CD4-positive, alpha-beta T cell treated with Interleukin-12 subunit alpha and Interleukin-12 subunit beta, for 1 hour (primary cell): ENCODE measurements around the gene TDRD3.
"Not testable (repeated sequence)": the region's sequence is repeated elsewhere in the genome, so short reads cannot be mapped to it uniquely, and the experiment has no call there.

Experiments
- DNase-seq: peaks from one replicate; pipeline ENCODE4 v3.0.0-alpha.2; 2020

The TDRD3 gene

DNA sequence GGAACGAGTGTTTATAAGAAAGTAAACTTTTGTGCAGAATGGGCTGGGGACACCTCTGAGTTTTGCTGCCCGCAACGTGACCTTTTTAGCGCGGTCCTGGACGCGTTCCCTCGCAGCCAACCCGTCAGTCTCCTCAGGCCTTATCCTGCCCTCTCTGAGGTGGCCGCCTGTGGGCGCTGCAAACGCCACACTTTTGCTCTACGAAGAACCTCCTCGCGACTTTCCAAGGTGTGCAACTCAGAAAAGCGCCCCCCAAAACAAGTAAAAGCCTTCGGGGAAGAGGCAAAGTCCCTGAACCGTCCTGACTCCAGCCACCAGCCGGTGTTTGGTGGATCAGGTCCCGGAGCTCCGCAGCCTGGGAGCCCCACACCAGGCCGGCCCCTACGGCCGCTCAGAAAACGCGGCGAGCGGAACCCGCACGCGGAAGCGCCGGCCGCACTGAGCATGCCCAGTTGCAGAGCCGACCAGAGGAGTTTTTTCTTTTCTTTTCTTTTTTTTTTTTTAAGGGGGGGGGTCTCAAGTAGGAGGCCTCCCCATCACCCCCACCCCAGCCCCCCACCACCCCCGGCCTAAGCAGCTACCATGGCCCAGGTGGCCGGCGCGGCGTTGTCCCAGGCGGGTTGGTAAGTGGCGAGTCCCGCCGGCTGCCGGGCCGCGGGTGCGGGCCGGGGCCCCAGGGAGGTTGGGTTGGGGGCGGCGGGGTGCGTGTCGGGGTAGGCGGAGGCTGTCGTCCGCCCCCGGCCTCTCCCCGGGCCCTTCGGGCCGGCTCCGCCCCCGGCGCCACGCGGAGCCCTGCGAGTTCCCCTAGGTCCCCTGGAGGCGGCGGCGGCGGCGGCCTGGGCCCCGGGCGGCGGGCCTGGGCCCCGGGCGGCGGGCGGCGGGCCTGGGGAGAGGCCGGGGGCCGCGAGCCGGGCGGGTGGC is at the start of gene TDRD3:
Gene TDRD3, plus strand, starts transcription at position 438 of the 921 bp plus-strand sequence. Its CDS starts 145 bp downstream, at position 583.
- DNase-seq = peak; percentile 82

DNA sequence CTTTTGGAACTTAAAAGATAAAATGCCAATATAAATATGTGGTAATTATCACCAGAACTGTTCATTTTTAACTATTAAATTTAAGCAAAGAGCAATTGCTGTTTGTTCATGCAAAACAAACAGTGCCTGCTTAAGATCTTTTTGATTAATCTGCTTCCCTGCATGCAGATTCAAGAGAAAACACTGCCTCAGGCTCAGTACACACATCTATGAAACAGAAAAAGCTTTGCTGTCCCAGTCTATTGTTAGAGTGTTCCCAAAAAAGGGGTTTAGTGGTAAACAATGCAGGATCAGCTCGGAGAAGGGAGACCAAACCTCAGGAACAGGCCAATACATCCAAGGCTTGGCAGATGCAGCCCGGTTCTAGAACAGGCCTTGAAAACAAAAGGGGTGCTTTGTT is 49.3 kb upstream of the TDRD3 start:
- DNase-seq = no peak

DNA sequence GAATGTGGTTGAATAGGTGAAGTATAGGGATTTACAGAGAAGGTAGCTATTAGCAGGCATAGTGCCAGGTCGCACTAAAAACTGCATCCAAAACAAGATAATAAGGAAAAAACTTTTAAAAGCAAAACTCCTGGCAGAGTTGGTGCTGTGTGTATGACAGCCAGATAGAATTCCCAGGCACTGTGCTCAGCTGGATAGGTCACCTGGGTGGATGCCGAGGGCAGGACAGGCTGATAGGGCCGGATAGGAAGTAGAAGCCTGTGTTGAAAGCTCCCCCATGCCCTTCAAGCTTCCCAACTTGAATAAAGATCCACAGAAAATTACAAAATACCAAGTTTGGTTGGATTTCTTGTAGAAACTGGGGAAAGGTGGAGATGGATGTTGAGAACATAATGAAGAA is 48.9 kb upstream of the TDRD3 start:
- DNase-seq = no peak

DNA sequence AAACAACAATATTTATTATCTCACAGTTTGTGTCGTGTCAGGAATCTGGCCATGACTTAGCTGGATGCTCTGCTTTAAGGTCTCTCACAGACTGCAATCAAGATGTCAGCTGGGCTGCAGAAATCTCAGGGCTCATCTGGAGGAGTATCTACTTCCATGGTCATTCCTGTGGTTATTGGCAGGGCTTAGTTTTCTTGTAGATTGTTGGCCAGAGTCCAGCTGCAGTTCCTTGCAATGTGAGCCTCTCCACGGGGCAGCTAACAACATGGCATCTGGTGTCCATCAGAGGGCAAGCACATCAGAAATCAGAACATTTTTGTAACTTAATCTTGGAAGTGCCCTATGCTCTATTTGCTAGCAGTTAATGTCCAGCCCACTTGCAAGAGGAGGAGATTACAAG is 45.7 kb upstream of the TDRD3 start:
- no peak for DNase-seq

DNA sequence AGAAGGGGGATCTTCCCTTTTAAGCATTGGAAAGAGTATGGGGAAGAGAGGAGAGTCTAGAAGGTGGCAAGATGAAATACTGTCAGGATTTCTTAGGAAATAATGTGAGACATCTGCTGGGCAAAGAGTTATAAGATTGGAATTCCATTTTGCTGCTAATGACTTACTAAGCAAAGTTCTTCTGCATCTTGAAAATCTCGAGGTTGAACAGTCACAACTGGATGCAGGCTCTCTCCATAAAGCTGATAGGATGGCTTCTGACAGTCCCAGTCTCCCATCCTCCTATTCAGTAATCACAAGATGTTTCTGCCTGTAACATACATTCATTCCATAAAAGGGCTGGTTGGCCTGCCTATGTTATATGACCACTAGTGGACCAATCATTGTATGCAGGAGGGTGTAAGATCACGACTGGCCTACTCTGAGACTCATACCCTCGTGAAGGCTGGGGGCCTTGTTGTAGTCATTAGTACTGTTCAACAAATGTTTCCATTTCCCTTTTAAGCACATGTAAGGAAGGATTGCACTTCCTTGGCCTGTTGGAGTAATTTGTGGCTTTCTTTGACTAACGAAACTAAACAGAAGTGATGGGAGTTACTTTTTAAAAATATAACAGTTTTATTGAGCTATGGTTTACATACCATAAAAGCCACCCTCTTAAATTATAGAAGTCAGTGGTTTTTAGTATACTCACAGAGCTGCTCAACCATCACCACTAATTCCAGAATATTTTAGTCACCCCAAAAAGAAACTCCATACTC is 45.0 kb upstream of the TDRD3 start:
- DNase-seq = no peak

DNA sequence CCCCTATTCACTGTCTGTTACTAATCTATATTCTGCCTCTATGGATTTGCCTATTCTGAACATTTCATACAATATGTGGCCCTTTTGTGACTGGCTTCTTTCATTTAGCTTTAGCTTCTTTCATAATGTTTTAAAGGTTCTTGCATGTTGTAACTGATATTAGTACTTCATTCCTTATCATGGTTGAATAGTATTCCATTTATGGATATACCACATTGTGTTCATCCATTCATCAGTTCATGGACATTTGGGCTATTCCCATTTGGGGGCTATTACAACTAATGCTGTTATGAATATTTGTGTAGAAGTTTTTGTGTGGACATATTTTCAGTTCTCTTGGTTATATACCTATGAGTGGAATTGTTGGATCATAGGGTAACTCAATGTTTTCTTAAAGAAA is 44.4 kb upstream of the TDRD3 start:
- no peak for DNase-seq

DNA sequence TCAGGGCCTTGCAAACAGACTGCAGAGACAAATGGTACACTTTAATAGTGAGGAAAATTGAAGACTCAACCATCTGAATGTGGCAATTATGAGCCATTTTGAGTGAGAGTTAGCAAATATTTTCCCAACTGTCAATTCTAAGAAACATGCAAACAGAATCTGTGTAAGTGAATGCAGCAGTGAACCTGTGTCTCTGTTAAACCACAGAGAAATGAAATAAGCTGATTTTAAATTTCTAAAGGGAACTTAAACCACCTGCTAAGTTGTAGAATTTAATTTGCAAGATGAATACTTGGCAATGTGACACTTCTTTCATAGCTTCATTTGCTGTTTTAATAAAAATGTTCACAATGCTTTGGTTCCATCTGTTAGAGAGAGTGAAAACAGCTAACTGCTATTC is 42.0 kb upstream of the TDRD3 start:
- no peak for DNase-seq

DNA sequence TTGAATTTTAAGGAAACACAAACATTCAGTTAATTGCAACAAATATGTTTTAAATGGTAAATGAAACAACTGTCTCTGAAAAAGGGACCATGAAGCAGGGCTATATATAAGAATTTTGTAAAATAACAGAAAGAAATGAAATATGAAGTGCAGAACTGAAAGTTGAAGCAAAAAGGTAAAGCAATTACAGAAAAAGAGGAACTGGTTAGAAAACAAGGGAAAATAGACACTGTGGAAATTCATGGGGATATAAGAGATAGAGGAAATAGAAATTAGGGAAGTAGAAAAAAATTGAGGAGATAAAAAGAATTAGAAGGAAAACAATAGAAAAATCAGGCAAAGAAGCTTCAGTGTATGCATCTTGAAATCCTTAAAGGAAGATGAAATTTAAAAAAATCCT is 40.0 kb upstream of the TDRD3 start:
- no peak for DNase-seq

DNA sequence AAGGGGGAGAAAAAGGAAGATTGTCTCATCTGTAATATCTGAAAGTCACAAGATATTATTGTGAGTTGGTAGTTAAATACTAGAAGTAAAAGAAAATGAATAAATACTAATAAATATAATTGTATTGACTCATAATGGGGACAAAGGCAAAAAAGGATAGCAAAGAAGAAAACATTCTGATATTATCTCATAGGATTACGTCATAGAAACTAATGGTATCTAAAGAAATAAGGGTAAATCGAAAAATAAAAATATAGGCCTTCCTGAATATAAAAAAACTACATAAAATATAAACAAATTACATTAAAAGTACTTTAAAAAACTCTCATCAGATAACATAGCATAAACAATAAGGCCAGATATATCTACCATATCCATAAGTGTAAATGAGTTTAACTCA is 38.6 kb upstream of the TDRD3 start:
- DNase-seq = no peak

DNA sequence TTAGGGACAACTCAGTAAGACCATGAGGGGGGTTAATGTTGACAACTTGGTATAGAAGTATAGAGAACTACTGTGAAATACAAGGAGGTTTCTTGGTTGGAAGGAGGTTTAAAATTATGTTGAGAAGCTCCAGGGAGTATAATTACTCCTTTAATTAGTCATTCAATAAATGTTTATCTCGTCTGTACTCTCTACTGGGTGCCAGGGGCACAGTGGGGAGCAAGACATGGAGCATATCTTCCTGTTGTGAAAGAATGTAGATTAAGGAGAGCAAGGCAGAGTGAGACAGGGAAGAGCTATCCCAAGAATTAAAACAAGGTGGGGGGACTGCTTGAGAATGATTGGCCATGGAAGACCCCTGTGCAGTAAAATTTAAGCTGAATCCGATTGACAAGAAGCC is 33.7 kb upstream of the TDRD3 start:
- no peak for DNase-seq

DNA sequence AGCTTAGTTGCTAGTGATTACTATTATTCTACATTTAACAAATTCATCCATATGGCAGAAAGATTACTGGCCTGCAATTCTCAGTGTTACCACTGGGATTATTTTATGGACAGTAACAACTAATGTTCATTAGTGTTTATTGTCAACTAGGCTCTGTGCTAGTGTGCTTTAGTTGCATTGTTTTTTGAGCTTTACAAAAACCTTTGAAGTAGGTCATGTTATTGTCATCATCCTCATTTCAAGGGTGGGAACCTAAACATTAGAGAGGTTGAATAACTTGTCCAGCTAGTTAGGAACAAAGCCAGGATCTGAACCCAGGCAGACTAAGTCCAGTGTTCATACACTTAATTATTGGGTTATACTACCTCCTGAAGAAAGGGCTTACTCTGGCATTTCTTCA is 27.8 kb upstream of the TDRD3 start:
- peak; percentile 9 for DNase-seq

DNA sequence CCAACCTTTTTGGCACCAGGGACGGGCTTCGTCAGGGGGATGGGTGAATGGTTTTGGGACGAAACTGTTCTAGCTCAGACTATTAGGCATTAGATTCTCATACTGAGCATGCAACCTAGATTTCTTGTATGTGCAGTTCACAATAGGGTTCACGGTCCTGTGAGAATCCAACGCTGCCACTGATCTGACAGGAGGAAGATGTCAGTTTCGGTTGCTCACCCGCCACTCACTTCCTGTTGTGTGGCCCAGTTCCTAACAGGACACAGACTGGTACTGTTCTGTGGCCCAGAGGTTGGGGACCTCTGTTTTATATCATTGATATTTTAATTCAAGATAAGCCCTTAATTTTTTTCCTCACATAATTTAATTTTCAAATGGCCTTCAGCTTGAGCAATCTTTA is 26.7 kb upstream of the TDRD3 start:
- DNase-seq = peak; percentile 17

DNA sequence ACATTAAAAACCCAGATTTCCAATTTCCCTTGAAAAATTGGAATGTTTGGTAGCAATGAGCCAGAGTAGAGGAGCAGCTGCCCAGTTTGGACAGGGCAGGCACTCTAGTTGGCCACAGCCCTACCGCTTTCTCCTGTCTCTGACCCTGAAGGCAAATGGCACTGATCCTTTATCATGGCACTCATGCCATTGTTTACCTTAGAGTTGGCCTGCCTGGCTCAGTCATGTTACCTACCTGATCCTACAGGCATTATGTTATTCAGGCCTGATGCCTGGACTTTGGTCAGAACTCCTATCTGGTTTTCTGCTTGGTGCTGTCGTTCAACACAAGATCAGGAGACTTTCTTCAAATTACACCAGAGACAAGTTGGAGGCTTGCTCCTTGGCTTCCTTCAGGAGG is 24.9 kb upstream of the TDRD3 start:
- no peak for DNase-seq

DNA sequence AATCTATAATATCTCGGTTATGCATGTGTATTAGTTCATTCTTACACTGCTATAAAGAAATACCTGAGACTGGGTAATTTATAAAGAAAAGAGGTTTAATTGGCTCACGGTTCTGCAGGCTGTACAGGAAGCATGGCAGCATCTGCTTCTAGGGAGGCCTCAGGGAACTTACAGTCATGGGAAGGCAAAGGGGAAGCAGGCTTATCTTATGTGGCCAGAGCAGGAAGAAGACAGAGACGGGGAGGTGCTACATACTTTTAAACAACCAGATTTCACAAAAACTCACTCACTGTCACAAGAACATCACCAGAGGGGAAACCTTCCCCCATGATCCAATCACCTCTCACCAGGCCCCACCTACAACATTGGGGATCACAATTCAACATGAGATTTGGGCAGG is 17.7 kb upstream of the TDRD3 start:
- not testable (repeated sequence) for DNase-seq

DNA sequence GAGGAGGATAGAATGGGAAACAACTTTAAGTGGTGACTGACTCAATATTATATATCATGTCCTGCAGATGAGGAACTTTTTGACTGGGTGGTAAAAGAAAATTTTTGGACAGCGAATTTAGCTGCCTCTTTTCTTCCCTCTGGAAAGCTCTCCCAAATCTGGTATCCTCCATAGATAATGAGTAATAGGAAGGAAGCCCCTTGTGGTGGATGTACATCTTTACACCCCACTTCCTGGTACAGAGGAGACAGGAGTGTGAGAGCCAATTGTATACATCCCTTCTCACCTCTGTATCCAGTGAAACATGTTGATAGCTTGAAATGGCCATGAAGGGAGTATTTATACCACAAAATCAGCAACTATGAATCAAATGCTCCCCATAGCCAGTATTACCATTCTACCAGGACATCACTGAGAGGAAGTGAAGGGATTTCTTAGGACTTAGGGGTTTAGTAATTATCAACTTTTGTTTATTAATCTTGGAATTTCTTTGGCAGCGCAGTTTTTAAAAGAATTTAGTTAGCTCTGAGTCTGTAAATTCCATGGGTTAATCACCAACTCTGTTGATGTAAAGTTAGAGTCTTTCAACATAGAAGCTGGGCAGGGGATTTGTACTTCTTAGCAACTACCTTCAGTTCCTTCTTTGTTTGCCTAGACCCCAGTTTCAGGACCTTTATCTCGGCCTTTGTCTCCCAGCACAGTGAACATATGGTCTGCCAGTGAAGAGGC is 17.0 kb upstream of the TDRD3 start:
- no peak for DNase-seq

DNA sequence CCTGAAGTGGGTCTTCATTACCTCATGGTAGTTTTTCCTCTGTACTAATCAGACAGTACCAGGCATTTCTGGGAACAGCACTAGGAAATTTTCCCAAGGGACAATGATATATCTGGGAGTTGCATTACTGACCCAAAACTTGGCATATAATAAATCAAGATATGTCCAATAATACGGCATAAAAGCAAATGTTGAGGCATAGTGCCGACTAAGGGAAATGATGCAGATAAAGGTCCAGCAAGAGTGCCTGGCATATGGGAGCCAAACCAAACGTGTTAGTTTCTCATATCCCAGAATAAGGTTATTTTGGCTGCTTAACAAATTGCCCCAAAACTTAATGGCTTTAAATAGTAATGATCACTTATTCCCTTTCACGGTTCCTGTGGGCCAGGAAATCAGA is 12.1 kb upstream of the TDRD3 start:
- no peak for DNase-seq

DNA sequence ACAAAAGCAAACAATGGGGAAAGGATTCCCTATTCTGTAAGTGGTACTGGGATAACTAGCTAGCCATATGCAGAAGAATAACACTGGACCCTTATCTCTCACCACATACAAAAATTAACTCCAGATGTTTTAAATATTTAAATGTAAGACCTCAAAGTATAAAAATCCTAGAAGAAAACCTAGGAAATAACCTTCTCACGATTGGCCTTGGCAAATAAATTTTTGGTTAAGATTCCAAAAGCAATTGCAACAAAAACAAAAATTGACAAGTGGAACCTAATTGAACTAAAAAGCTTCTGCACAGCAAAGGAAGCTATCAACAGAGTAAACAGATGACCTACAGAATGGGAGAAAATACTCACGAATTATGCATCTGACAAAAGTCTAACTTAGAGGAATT is 10.8 kb upstream of the TDRD3 start:
- DNase-seq = no peak

DNA sequence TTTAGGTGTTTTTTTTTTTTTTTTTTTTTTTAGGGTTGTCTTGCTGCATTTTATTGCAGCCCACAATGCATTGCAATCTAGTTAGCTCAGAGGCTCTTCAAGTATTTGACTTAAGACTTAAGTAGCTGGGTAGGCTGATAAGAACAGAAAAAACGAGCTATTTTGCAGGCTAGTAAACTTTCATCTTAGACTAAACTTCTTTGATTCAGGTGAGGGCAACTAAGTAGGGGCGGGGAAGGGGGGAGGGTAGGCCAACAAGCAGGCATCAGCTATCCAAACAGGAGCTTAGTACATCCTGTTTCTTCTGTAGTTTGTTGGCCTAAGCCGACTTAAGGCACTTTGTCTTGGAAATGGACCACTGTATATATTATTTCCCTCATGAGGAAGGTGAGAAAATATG is 4.9 kb upstream of the TDRD3 start:
- no peak for DNase-seq

DNA sequence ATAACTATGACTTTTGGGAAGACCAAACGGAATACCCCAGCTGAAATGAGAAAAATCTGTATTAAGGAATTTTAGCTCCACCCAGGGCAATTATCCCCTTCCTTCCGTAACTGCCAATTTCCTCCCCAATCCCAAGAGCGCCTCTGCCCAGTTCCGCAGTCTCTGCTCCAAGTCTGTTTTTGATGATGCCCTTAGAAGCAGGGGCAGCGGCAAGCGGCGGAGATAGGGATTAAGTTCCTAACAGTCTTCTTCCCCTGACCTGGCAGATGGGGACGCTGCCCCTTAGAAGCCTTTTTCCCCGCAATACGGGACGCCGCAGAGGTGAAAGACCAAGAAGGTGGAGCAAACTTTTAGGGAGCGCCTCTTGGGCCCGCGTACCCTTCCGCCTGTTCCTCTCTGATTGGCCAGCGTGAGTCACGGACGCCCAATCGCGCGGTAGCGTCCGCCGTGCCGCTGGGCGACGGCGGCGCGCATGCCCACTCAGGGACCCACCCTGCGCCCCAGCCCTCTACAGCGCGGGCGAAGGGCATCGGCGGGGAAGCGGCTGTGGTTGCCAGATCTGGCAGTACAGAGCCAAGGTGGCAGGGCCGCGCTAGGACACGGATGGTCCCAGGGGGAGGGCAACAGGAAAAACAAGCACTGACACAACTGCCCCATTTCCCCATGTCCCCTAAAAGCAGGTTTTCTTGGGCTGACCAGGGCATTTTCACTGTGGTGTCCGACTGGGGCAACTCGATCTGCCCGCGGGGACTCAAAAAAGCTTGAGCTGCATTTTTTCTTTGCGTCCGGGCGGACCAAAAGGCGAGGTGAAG is 843 bp upstream of the TDRD3 start:
- DNase-seq = peak; percentile 89

DNA sequence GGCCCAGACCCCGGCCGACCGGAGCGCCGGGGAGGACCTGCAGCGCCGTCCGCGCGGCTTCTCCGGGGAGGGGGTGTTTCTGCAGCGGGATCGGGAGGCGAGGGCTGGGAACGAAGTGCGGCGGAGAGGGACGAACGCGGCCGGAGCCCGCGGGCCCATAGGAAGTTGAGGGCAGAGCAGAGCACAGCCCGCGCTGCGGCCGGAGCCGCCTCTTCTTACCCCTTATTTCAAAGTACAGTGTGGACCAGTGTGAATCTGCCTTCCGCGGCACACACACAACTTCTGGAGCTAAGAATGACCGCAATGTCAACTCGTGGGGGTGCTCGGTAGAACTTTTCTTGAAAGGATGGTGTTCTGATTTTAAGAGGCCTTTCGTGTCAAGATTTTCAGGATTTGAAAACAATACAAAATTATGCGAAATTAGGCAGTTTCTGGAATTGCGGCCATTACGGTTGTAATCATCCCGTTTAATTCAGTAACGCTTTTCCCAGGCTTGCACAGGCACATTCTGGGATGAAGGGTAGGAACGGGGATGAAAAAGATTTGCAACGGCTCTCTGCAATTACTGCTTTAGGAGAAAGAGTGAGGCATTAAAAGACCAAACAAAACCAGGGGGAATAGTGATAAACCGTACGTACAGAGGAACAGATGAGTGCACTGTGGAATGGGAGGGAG is 821 bp downstream of the TDRD3 start:
- DNase-seq = no peak

DNA sequence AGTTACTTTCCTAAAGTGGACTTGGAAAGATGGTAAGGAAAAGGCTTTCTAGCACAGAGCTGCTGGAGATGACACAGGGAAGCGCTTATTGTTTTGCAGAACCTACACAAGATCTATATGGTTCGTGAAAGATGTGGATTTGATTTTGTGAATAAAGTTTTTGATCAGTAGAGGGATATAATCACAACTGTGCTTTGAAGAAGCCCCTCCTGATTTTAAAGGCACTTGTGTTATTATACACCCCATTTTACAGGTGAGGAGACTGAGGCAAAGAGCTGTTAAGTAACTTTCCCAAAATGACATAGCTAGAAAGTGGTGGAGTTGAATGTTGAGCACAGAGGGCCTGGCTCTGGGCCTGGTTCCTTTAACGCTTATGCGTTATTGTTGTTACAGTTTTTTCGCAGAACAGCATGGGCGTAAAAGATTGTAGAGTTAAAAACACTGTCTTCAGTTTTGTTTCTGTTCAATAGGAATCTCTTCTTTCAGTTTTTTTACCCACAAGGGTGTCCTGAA is 1.4 kb downstream of the TDRD3 start:
- DNase-seq = no peak
